ENCODE results near the gene BCAS4.
"Not testable (repeated sequence)": the region's sequence is repeated elsewhere in the genome, so short reads cannot be mapped to it uniquely, and the experiment has no call there.

BCAS4 gene

DNA sequence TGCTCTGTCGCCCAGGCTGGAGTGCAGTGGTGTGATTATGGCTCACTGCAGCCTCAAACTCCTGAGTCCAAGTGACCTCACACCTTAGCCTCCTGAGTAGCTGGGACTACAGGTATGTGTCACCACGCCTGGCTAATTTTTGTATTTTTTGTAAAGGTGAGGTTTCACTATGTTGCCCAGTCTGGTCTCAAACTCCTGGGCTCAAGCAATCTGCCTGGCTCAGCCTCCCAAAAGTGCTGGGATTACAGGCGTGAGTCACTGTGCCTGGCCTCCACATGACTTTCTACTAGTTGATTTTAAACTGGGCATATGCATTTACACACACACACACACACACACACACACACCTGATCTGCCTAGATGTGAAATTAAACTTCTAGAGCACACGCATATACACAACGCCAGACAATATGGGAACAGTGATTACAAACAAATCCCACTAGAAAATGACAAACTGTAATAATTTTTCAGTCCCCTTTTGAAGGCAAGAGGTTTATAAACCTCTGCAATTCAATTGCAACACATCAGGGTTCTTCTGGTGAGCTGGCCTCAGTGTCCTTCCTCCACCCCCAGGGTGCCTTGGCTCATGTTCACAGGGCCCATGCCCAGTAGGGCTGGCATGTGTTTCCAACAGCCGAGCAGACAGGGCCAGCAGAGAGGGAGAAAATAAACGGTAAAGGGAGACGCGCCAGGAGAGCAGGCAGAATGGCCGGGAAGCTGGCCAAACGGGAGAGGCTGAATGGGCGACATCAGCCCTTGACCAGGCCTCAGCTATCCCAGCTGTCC, 32.2 kb upstream of the BCAS4 start:
- Histone ChIP-seq H3K9me3 (ENCODE audit: low read length) (no peaks in the 10 kb centered on the region), H2AFZ (ENCODE audit: low read depth, low read length) (no peak overlapping the region), H3K4me3 (ENCODE audit: low read length) (no peak overlapping the region), H3K27me3 (ENCODE audit: insufficient read depth, low read length) (no peaks in the 10 kb centered on the region), H3K4me1 (ENCODE audit: insufficient read depth, low read length) (peaks cover 10% of the 10 kb centered on the region), H3K36me3 (ENCODE audit: insufficient read depth, low read length) (no peaks in the 10 kb centered on the region)

GRCh38 chr20:50763550-50764458, 31.1 kb upstream of the BCAS4 start:
- not testable (repeated sequence) for H2AFZ ChIP-seq (ENCODE audit: low read depth, low read length); H3K36me3 ChIP-seq (ENCODE audit: insufficient read depth, low read length); H3K4me3 ChIP-seq (ENCODE audit: low read length); H3K4me1 ChIP-seq (ENCODE audit: insufficient read depth, low read length); H3K9me3 ChIP-seq (ENCODE audit: low read length); H3K27me3 ChIP-seq (ENCODE audit: insufficient read depth, low read length)

DNA sequence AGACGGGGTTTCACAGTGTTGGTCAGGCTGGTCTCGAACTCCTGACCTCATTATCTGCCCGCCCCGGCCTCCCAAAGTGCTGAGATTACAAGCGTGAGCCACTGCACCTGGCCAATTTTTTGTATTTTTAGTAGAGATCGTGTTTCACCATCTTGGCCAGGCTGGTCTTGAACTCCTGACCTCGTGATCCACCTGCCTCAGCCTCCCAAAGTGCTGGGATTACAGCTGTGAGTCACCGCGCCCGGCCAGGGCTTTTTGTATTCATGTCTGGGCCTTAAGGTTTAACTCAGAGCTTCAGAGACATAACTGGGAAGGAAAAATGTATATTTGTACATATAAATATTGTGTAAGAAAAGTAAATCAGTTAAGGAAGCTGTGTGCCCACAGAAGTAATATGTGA, 29.6 kb upstream of the BCAS4 start:
- not testable (repeated sequence) for H3K4me3 ChIP-seq (ENCODE audit: low read length); H3K36me3 ChIP-seq (ENCODE audit: insufficient read depth, low read length); H3K4me1 ChIP-seq (ENCODE audit: insufficient read depth, low read length)

GRCh38 chr20:50765674-50766073, 29.2 kb upstream of the BCAS4 start:
- no peak overlapping the region for H2AFZ ChIP-seq (ENCODE audit: low read depth, low read length)

More for the DNA sequence above, 29.6 kb upstream of the BCAS4 start:
- not testable (repeated sequence) for H3K27me3 ChIP-seq (ENCODE audit: insufficient read depth, low read length); H3K9me3 ChIP-seq (ENCODE audit: low read length); H2AFZ ChIP-seq (ENCODE audit: low read depth, low read length)

DNA sequence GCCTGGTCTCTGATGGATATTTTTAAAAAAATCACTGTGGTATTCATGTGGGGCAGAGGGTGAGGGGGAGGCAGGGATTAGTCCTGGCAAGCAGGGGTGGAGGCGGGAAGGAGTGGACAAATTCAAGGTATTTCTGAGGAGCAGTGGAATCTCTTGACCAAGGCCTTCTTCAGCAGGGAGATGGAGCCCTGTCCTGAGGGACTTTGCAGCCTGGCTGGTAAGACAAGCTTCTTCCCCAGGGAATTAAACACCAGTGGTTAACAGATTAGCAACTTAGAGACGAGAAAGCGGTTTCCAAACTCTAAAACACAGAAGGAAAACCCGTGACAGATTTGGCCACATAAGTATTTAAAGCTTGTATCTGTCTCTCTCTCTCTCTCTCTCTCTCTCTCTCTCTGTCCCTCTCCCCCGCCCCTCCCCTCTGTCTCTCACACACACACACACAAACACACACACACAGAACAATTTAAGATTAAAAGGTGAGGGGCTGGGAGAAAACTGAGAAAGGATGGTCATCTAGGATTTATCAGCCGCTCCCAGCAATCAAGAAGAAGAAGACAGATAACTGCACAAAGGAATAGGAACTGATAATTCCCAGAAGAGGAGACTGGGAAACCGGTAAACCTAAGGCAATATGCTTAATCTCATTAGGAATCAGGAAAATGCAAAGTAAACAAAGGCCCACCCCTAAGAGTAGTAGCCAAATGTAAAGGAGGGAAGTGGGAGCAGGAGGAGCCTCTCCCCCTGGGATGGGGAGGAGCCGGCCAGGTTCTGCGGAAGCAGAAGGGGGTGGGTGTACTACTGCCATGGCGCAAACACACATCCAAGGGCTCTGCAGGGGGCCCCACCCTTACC, 27.7 kb upstream of the BCAS4 start:
- not testable (repeated sequence) for H3K9me3 ChIP-seq (ENCODE audit: low read length); H3K36me3 ChIP-seq (ENCODE audit: insufficient read depth, low read length); H3K27me3 ChIP-seq (ENCODE audit: insufficient read depth, low read length); H2AFZ ChIP-seq (ENCODE audit: low read depth, low read length); H3K4me3 ChIP-seq (ENCODE audit: low read length); H3K4me1 ChIP-seq (ENCODE audit: insufficient read depth, low read length)

More at GRCh38 chr20:50765674-50766073, 29.2 kb upstream of the BCAS4 start:
- Histone ChIP-seq H3K27me3 (ENCODE audit: insufficient read depth, low read length) (no peaks in the 10 kb centered on the region), H3K4me1 (ENCODE audit: insufficient read depth, low read length) (peaks cover 10% of the 10 kb centered on the region), H3K36me3 (ENCODE audit: insufficient read depth, low read length) (no peaks in the 10 kb centered on the region), H3K9me3 (ENCODE audit: low read length) (no peaks in the 10 kb centered on the region), H3K4me3 (ENCODE audit: low read length) (no peak overlapping the region)

DNA sequence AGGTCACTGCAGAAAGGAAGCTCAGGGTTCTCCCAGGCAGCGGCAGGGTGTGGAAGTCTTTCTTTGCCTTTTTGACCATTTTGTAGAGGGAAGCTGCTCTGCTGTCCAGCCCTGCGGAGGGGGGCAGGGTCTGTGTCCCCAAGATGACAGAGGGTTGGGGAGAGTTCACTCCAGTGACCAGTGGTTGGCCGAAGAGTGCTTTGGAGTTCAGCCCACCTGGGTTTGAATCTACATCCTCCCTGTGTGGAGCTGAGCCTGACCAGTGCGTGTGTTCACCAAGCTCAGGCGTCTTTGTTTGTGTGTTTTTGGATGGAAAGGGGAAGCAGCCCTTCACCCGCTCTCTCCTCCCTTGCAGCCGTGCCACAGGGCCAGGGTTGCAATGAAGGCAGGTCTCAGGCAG, 25.9 kb upstream of the BCAS4 start:
- H3K36me3 ChIP-seq (ENCODE audit: insufficient read depth, low read length); H3K27me3 ChIP-seq (ENCODE audit: insufficient read depth, low read length); H3K4me1 ChIP-seq (ENCODE audit: insufficient read depth, low read length); H2AFZ ChIP-seq (ENCODE audit: low read depth, low read length); H3K4me3 ChIP-seq (ENCODE audit: low read length); H3K9me3 ChIP-seq (ENCODE audit: low read length): not testable (repeated sequence)

- not testable (repeated sequence) for H3K36me3 ChIP-seq (ENCODE audit: insufficient read depth, low read length)
These were observed 25.2 kb upstream of the BCAS4 start for GRCh38 chr20:50769551-50770085.

DNA sequence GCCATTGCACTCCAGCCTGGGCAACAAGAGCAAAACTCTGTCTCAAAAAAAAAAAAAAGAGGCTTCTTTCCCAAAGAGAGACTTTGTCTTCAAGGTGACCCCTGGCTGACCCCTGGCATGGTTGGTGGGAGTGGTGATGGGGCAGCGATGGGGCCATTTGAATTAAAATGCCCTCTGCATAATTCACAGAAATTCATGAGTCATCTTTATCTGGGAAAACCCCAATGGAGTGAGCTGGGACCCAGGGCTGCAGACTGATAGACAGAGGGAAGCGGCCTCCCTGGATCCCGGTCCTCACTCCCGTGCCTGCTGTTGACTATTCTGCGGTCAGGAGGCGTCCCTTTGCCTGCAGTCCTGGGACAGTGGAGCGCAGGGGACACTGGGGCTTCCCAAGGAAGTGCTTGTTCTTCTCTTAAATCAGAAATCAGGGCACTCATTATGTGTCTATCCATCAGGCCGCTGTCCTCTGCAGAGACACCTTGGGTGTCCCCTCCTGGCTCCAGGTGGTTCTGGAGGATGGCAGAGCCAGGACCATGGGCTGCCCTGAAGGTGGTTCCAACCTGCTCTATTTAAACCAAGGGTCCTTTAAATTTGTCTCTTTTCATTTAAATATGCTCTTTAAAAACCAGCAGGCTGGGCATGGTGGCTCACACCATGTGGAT, 23.3 kb upstream of the BCAS4 start:
- H2AFZ ChIP-seq (ENCODE audit: low read depth, low read length); H3K4me1 ChIP-seq (ENCODE audit: insufficient read depth, low read length); H3K9me3 ChIP-seq (ENCODE audit: low read length); H3K36me3 ChIP-seq (ENCODE audit: insufficient read depth, low read length); H3K27me3 ChIP-seq (ENCODE audit: insufficient read depth, low read length); H3K4me3 ChIP-seq (ENCODE audit: low read length): not testable (repeated sequence)

More at GRCh38 chr20:50769551-50770085, 25.2 kb upstream of the BCAS4 start:
- not testable (repeated sequence) for H3K27me3 ChIP-seq (ENCODE audit: insufficient read depth, low read length); H3K9me3 ChIP-seq (ENCODE audit: low read length); H2AFZ ChIP-seq (ENCODE audit: low read depth, low read length); H3K4me1 ChIP-seq (ENCODE audit: insufficient read depth, low read length); H3K4me3 ChIP-seq (ENCODE audit: low read length)

DNA sequence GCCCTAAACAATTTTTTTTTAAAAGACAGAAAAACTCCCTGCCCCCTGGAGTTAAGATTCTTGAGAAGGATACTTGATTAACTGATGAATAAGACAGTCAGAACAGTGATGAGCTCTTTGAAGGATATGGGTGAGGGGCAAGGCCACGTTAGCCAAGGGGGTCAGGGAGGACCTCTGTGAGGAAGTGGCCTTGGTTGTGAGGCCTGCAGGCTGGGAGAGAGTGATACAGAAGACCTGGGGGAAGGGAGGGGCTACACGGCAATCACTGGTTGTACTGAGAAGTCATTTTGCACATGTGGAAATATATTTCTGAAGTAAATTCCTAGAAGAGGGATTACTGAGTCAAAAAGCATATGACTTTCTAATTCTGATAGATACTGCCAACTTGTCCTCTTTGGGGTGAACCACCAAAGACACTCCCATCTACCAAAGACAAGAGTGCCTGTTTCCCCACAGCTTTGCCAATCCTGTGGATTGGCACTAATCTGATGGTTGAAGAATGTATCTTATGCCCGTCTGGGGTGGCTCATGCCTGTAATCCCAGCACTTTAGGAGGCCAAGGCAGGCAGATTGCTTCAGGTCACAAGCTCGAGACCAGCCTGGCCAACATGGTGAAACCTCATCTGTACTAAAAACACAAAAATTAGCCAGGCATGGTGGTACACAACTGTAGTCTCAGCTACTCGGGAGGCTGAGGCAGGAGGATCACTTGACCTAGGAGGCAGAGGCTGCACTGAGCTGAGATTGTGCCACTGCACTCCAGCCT, 22.3 kb upstream of the BCAS4 start:
- no peaks in the 10 kb centered on the region for H3K27me3 ChIP-seq (ENCODE audit: insufficient read depth, low read length)
- H3K9me3 ChIP-seq (ENCODE audit: low read length), result no peaks in the 10 kb centered on the region
- no peaks in the 10 kb centered on the region for H3K36me3 ChIP-seq (ENCODE audit: insufficient read depth, low read length)
- no peak overlapping the region for H2AFZ ChIP-seq (ENCODE audit: low read depth, low read length)
- no peak overlapping the region for H3K4me3 ChIP-seq (ENCODE audit: low read length)
- peaks cover 7% of the 10 kb centered on the region for H3K4me1 ChIP-seq (ENCODE audit: insufficient read depth, low read length)

GRCh38 chr20:50774515-50774914, 20.3 kb upstream of the BCAS4 start:
- H3K27me3 ChIP-seq (ENCODE audit: insufficient read depth, low read length), result no peaks in the 10 kb centered on the region
- H3K4me3 ChIP-seq (ENCODE audit: low read length), result no peak overlapping the region
- peaks cover 7% of the 10 kb centered on the region for H3K4me1 ChIP-seq (ENCODE audit: insufficient read depth, low read length)
- H2AFZ ChIP-seq (ENCODE audit: low read depth, low read length), result no peak overlapping the region
- no peaks in the 10 kb centered on the region for H3K9me3 ChIP-seq (ENCODE audit: low read length)
- no peaks in the 10 kb centered on the region for H3K36me3 ChIP-seq (ENCODE audit: insufficient read depth, low read length)

DNA sequence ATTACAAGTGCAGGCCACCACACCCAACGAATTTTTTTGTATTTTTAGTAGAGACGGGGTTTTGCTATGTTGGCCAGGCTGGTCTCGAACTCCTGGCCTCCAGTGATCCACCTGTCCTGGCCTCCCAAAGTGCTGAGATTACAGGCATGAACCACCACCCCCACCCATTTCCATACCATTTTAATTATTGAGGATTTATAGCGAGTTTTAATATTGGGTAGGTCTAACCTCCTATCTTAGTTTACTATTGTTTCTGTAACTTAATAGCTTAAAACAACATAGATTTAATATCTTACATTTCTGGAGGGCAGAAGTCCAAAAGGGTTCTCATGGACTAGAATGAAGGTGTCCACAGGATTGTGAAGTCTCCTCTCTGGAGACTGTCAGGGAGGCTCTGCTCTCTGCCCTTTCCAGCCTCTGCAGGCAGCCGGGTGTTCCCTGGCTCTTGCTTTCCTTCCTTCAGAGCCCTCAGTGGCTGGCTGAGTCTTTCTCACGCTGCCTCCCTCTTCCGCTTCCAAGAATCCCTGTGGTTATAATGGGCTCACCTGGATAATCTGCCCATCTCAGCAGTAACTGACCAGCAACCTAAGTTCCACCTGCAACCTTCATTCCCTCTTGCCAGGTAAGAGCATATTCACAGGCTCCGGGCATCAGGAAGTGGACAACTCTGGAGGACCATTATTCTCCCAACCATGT, 18.6 kb upstream of the BCAS4 start:
- Histone ChIP-seq H3K36me3 (ENCODE audit: insufficient read depth, low read length) (no peaks in the 10 kb centered on the region), H2AFZ (ENCODE audit: low read depth, low read length) (no peak overlapping the region), H3K4me1 (ENCODE audit: insufficient read depth, low read length) (peaks cover 2% of the 10 kb centered on the region), H3K4me3 (ENCODE audit: low read length) (no peak overlapping the region), H3K27me3 (ENCODE audit: insufficient read depth, low read length) (no peaks in the 10 kb centered on the region), H3K9me3 (ENCODE audit: low read length) (no peaks in the 10 kb centered on the region)
